Retinal pigment epithelial cell (primary cell): ENCODE results near the gene LAMA2.

Source experiments
- DNase-seq: peaks from one replicate; pipeline ENCODE4 v3.0.0-alpha.2; 2010; ENCODE audit warnings: low read depth
- H3K4me3 ChIP-seq: 2 replicates; pipeline ENCODE4 v1.5.1; 2011; ENCODE audit warnings: mild to moderate bottlenecking, low read length, control low read depth, moderate library complexity
- CTCF ChIP-seq: conservative IDR thresholded peaks from 2 replicates; pipeline ENCODE4 v1.5.1; 2011; ENCODE audit warnings: low read depth, low read length, control low read depth, inconsistent platforms

Gene LAMA2

GRCh38 chr6:129307845-129308244 is 424.9 kb downstream of the LAMA2 start:
- TF ChIP-seq CTCF, result no peak

GRCh38 chr6:129309154-129309553 is 426.2 kb downstream of the LAMA2 start:
- DNase-seq, result no peak
- TF ChIP-seq CTCF, result no peak
- H3K4me3 ChIP-seq, result no peak overlapping the region

More at GRCh38 chr6:129307845-129308244, 424.9 kb downstream of the LAMA2 start:
- no peak for DNase-seq
- H3K4me3 ChIP-seq, result no peak overlapping the region

GRCh38 chr6:129312880-129313279 is 429.9 kb downstream of the LAMA2 start:
- DNase-seq, result peak; percentile 40
- no peak for TF ChIP-seq CTCF
- H3K4me3 ChIP-seq, result no peak overlapping the region

- TF ChIP-seq CTCF, result no peak
- H3K4me3 ChIP-seq, result no peak overlapping the region
- no peak for DNase-seq
These were observed 431.6 kb downstream of the LAMA2 start for GRCh38 chr6:129314575-129314974.

- peak; percentile 92 for DNase-seq
- peak overlapping the region; percentile 5 for H3K4me3 ChIP-seq
- no peak for TF ChIP-seq CTCF
These were observed 435.2 kb downstream of the LAMA2 start for GRCh38 chr6:129317931-129318820.

- DNase-seq, result no peak
- no peak for TF ChIP-seq CTCF
- no peak overlapping the region for H3K4me3 ChIP-seq
These were observed 438.0 kb downstream of the LAMA2 start for GRCh38 chr6:129320892-129321291.

- no peak for TF ChIP-seq CTCF
- H3K4me3 ChIP-seq, result no peak overlapping the region
- no peak for DNase-seq
These were observed 438.4 kb downstream of the LAMA2 start for GRCh38 chr6:129321303-129321702.
